ENCODE data around the gene IRAK2.

IRAK2 gene

DNA sequence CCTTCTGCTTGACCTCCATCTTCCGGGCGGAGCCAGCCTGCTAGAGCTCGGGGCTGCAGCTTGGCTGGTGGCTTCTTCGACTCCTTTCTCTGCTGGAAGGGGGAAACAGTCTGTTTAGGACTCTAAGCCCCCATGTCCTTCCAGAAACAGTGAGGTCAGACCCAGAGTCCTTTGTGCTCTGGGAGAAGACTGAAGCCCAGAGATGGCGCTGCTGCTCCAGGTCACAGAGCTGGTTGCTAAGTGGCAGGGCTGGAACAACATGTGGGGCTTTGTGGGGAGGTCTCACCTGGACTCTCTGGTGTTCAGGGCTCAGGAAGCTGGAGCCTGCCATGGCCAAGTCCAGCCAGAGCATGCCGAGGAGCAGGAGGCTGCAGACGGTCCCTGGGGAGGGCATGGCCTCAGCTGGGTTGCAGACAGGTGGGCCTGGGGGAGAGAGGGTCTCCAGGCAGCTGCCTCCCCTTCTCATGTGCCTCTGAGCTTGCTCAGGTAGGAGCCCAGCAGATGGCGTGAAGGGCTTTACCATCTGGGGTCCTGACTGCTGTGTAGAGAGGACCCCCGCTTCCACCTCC lies 125.2 kb downstream of the IRAK2 start:
- no peaks in the 10 kb centered on the region for H3K4me1 ChIP-seq (ENCODE audit: control insufficient read depth in 2 of 2, insufficient read depth in 2 of 2, low read length in 2 of 2)
- H3K36me3 ChIP-seq (ENCODE audit: control insufficient read depth in 2 of 2, insufficient read depth in 2 of 2, low read length in 2 of 2): peaks cover 21 to 39% of the 10 kb centered on the region in 2 donors
- no peak overlapping the region for H3K4me3 ChIP-seq (ENCODE audit: low read length in 2 of 2)
- no peak overlapping the region for H3K27ac ChIP-seq (ENCODE audit: low read depth in 2 of 2, low read length in 2 of 2)
- no peaks in the 10 kb centered on the region for H3K27me3 ChIP-seq (ENCODE audit: control insufficient read depth in 2 of 2, insufficient read depth in 2 of 2, low read length in 2 of 2)
- no peaks in the 10 kb centered on the region for H3K9me3 ChIP-seq (ENCODE audit: control insufficient read depth in 2 of 2, low read length in 2 of 2)
- H3K9ac ChIP-seq (ENCODE audit: low read depth in 1 of 2, low read length in 2 of 2): no peak overlapping the region

DNA sequence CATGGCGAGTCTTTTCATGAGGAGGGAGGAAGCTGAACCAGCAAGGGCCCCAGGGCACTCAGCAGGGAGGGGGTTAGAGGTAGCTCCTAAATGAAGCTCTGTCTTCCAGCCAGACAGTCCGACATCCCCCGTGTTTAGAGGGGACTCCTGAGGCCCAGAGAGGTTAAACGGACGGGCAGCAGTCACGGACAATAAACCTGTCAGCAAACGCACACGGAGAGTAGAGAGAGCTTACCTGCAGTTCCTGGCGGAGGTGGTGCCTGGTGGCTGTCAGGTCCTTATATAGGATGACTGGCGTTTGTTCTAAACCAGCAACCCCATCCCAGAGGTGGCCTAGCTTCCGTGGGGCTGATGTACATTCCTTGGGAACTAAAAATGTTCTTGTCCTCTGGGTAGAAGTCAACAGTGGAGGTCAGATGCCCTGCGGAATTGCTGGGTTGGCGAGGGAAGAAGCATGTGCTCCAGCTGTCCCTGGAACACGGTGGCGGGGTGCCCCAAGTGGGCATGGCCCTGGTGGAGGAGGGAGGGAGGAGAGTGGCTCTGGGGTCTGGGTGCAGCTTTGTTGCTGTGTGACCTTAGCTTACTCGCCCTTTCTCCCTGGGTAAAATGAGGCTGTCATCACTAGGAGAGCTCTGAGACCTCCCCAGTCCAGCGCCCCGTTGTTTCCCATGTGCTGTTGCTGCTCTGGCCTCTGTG lies 125.9 kb downstream of the IRAK2 start:
- no peaks in the 10 kb centered on the region for H3K9me3 ChIP-seq (ENCODE audit: control insufficient read depth in 2 of 2, low read length in 2 of 2)
- H3K9ac ChIP-seq (ENCODE audit: low read depth in 1 of 2, low read length in 2 of 2): no peak overlapping the region
- no peak overlapping the region for H3K27ac ChIP-seq (ENCODE audit: low read depth in 2 of 2, low read length in 2 of 2)
- H3K27me3 ChIP-seq (ENCODE audit: control insufficient read depth in 2 of 2, insufficient read depth in 2 of 2, low read length in 2 of 2): no peaks in the 10 kb centered on the region
- no peaks in the 10 kb centered on the region for H3K4me1 ChIP-seq (ENCODE audit: control insufficient read depth in 2 of 2, insufficient read depth in 2 of 2, low read length in 2 of 2)
- peaks cover 20 to 38% of the 10 kb centered on the region in 2 donors for H3K36me3 ChIP-seq (ENCODE audit: control insufficient read depth in 2 of 2, insufficient read depth in 2 of 2, low read length in 2 of 2)
- no peak overlapping the region for H3K4me3 ChIP-seq (ENCODE audit: low read length in 2 of 2)

DNA sequence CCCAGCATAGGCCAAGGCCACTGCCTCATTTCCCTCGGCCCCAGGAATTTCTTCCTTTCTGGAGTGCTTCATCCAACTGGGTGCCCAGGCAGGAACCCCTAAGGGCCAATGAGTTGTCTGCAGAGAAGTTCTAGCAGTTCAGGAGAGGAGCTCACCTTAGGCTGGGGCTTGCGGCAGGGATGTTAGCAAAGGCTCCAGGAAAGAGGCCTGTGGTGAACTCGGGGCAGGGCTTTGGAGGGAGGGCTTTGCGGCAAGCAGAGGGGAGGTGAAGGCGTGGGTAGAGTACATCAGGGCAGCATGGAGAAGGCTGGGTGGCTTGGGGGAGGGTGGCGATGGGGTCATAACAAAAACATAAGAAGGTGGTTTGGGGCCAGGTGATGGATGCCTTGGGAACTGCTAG lies 126.9 kb downstream of the IRAK2 start:
- Histone ChIP-seq H3K4me3 (ENCODE audit: low read length in 2 of 2) (no peak overlapping the region), H3K36me3 (ENCODE audit: control insufficient read depth in 2 of 2, insufficient read depth in 2 of 2, low read length in 2 of 2) (peaks cover 15 to 30% of the 10 kb centered on the region in 2 donors), H3K4me1 (ENCODE audit: control insufficient read depth in 2 of 2, insufficient read depth in 2 of 2, low read length in 2 of 2) (peaks cover 0 to 2% of the 10 kb centered on the region in 2 donors), H3K27ac (ENCODE audit: low read depth in 2 of 2, low read length in 2 of 2) (no peak overlapping the region), H3K9me3 (ENCODE audit: control insufficient read depth in 2 of 2, low read length in 2 of 2) (no peaks in the 10 kb centered on the region), H3K27me3 (ENCODE audit: control insufficient read depth in 2 of 2, insufficient read depth in 2 of 2, low read length in 2 of 2) (no peaks in the 10 kb centered on the region), H3K9ac (ENCODE audit: low read depth in 1 of 2, low read length in 2 of 2) (no peak overlapping the region)

DNA sequence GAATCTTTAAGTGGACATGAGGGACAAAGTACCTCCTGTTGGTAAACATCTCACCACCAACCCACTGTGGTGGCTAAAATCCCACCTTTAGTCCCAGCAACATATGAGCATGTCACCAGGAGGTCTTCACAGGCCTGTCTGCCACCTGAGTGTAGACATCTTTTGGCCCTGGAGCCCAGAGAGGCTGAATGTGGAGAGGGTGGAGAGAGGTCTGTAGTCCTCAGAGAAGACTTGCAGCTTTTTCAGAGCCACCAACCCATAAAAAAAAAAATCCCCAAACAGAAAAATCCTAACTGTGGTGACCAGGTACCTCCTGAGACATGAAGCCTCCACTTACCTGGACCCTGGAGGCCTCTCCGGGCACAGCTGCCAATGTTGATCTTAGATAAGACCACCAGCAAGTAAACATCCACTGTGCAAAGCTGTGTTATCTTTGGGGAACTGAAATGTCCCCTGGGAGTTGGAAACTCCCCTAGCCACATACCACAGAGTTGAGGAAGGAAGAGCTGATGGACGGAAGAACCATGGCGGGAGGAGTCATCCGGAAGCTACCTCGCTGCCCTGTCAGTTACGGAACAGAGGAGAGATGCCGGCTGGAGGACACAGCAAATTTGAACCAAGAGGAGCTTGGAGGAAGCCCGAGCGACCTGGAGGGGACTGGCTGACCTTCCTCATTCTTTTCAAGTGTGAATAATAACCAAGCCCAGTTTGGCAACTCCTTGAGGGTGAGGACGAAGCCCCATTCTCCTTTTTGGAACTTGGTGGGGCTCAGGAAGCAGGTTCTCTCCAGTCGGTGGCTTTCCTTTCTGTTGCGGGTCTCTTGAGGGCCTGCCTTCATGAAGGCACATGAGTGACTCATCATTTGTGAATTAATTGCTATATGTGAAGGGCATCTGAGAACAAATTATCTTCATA lies 128.0 kb downstream of the IRAK2 start, which contains the start of gene GHRL:
Gene GHRL (minus strand): TSS at position 443 of the 915 bp plus-strand sequence. CDS start 2,767 bp downstream, outside the sequence.
- Histone ChIP-seq H3K9ac (ENCODE audit: low read depth in 1 of 2, low read length in 2 of 2) (no peak within 1 kb of the TSS), H3K9me3 (ENCODE audit: control insufficient read depth in 2 of 2, low read length in 2 of 2) (no peaks in the 10 kb centered on the region), H3K27ac (ENCODE audit: low read depth in 2 of 2, low read length in 2 of 2) (no peak within 1 kb of the TSS), H3K27me3 (ENCODE audit: control insufficient read depth in 2 of 2, insufficient read depth in 2 of 2, low read length in 2 of 2) (no peaks in the 10 kb centered on the region), H3K4me1 (ENCODE audit: control insufficient read depth in 2 of 2, insufficient read depth in 2 of 2, low read length in 2 of 2) (peaks cover 0 to 2% of the 10 kb centered on the region in 2 donors), H3K4me3 (ENCODE audit: low read length in 2 of 2) (no peak within 1 kb of the TSS), H3K36me3 (ENCODE audit: control insufficient read depth in 2 of 2, insufficient read depth in 2 of 2, low read length in 2 of 2) (peaks cover 12 to 21% of the 10 kb centered on the region in 2 donors)
